ENCODE data around the gene SLC6A1.

- TF ChIP-seq POLR2AphosphoS5 (IDR thresholded peaks at IDR 0.05; ENCODE audit: low read depth, low read length) (no peak), POLR2A (IDR thresholded peaks at IDR 0.05; ENCODE audit: low read depth, low read length) (no peak), TAF1 (IDR thresholded peaks at IDR 0.05; ENCODE audit: low read depth, low read length) (no peak), SPI1 (IDR thresholded peaks at IDR 0.05; ENCODE audit: low read depth, low read length) (no peak), PAX5 (IDR thresholded peaks at IDR 0.05; ENCODE audit: insufficient read depth, low read length, severe bottlenecking) (no peak), POU2F2 (IDR thresholded peaks at IDR 0.05; ENCODE audit: low read depth, low read length) (no peak)
Observed at GRCh38 chr3:10992017-10992942, at the start of gene SLC6A1.
